DND-41 (cell line): Measurements from ENCODE around the gene ZNF30.

Source experiments
- ATAC-seq: fragments of 200-7000 bp; cut with Tn5 transposase; 3 replicates; pipeline ENCODE4 v1.9.1; 2021; ENCODE audit warnings: low read depth; ENCODE audit not compliant: insufficient read depth
- DNase-seq: peaks from one replicate; pipeline ENCODE4 v3.0.0-alpha.2; 2020
- H2AFZ ChIP-seq: 2 replicates; pipeline ENCODE4 v1.6.0; 2012; ENCODE audit warnings: low read depth, low read length
- H3K27ac ChIP-seq: 2 replicates; pipeline ENCODE4 v1.5.1; 2012; ENCODE audit warnings: low read length, inconsistent platforms
- H3K27me3 ChIP-seq: fragments of 200-600 bp; sonication (generic); 2 replicates; pipeline ENCODE4 v1.6.0; 2012; ENCODE audit warnings: low read length, mild to moderate bottlenecking, inconsistent platforms; ENCODE audit not compliant: insufficient read depth, poor library complexity
- H3K36me3 ChIP-seq: 2 replicates; pipeline ENCODE4 v1.5.1; 2012; ENCODE audit warnings: low read length, inconsistent platforms; ENCODE audit not compliant: insufficient read depth
- H3K4me1 ChIP-seq: 2 replicates; pipeline ENCODE4 v1.5.1; 2012; ENCODE audit warnings: mild to moderate bottlenecking, low read length; ENCODE audit not compliant: insufficient read depth
- H3K4me2 ChIP-seq: 2 replicates; pipeline ENCODE4 v1.6.0; 2012; ENCODE audit warnings: mild to moderate bottlenecking, moderate library complexity, low read length, inconsistent platforms; ENCODE audit not compliant: insufficient read depth
- H3K4me3 ChIP-seq, 2 experiments: fragments of 200-600 bp in 1 of 2; shearing (Covaris generic) in 1 of 2; 2 replicates each; pipeline ENCODE4 v1.5.1; 2012 to 2016; ENCODE audit warnings: inconsistent platforms in 2 of 2, low read length in 2 of 2, mild to moderate bottlenecking in 2 of 2, low read depth in 1 of 2, moderate library complexity in 1 of 2
- H3K79me2 ChIP-seq: 2 replicates; pipeline ENCODE4 v1.6.0; 2012; ENCODE audit warnings: low read length, inconsistent platforms; ENCODE audit not compliant: insufficient read depth
- H3K9ac ChIP-seq: 2 replicates; pipeline ENCODE4 v1.6.0; 2012; ENCODE audit warnings: low read depth, mild to moderate bottlenecking, inconsistent platforms, low read length, moderate library complexity
- H3K9me3 ChIP-seq: 2 replicates; pipeline ENCODE4 v1.5.1; 2012; ENCODE audit warnings: low read length, moderate library complexity, mild to moderate bottlenecking, inconsistent platforms; ENCODE audit not compliant: insufficient read depth, severe bottlenecking
- H4K20me1 ChIP-seq: 2 replicates; pipeline ENCODE4 v1.6.0; 2012; ENCODE audit warnings: low read length; ENCODE audit not compliant: insufficient read depth
- CTCF ChIP-seq: IDR thresholded peaks from 2 replicates; pipeline ENCODE4 v1.5.1; 2012; ENCODE audit warnings: borderline replicate concordance, low read length, moderate library complexity, mild to moderate bottlenecking; ENCODE audit not compliant: poor library complexity, severe bottlenecking; ENCODE audit errors: extremely low read depth
- EZH2 ChIP-seq: IDR thresholded peaks from 3 replicates; pipeline ENCODE4 v1.6.1; 2012; ENCODE audit warnings: borderline replicate concordance, low read depth, mild to moderate bottlenecking, moderate library complexity, low read length, inconsistent platforms; ENCODE audit not compliant: severe bottlenecking

The ZNF30 gene

DNA sequence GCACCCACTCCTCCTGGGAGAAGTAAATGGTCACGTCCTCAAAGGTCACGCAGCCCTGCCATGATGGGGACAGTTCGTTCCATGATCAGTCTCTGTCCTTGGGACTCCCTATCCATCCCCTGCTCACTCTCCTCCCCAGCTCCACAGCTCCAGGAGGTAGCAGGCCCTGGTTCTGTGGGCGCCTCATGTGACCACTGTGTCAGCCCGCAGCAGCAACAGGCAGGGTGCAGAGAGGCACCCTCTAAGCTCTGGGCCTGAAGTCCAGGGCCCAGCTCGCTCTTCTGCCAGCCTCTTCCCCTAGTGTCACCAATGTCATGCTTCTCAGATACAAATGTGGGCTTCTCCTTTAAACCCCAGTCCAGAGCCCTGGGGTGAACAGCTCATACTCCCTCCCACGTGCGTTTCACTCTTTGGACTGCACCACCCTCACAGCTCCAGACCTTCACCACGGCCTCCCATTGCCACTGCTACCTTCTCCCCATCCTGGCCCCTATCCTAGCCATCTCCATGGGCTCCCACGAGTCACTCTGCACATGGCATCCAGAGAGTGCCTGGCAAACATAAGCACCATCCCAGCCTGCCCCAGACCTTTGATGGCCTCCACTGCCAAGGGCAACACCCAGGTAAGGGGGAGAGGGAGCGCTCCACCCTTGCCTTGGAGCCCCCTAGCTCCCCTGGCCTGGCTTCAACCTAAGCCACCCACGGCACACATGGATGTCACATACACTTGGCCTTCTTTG is 34.4 kb downstream of the ZNF30 start:
- peaks cover 58% of the 10 kb centered on the region for H3K36me3 ChIP-seq
- H3K9ac ChIP-seq, result no peak overlapping the region
- H3K4me3 ChIP-seq, result peak overlapping the region in 1 of 2 experiments; percentile 73; a peak in 1 of 4 replicates
- TF ChIP-seq EZH2 (no peak), CTCF (no peak)
- H3K27ac ChIP-seq, result no peak overlapping the region
- peaks cover 32% of the 10 kb centered on the region for H3K4me1 ChIP-seq
- peaks cover 11% of the 10 kb centered on the region for H3K27me3 ChIP-seq
- peaks cover 25% of the 10 kb centered on the region for H3K79me2 ChIP-seq
- DNase-seq (no peak), ATAC-seq (no peak)
- H3K4me2 ChIP-seq, result peak overlapping the region; percentile 97; the same call in 1 of the 2 replicates
- H2AFZ ChIP-seq, result no peak overlapping the region
- H4K20me1 ChIP-seq, result no peaks in the 10 kb centered on the region
- H3K9me3 ChIP-seq, result peaks cover 40% of the 10 kb centered on the region

GRCh38 chr19:34961775-34962686 is 35.3 kb downstream of the ZNF30 start:
- DNase-seq (peak; percentile 54), ATAC-seq (peak; percentile 77)
- Histone ChIP-seq H3K27ac (peak overlapping the region; percentile 53), H3K27me3 (peaks cover 11% of the 10 kb centered on the region), H3K4me2 (peak overlapping the region; percentile 97), H3K79me2 (peaks cover 25% of the 10 kb centered on the region), H4K20me1 (no peaks in the 10 kb centered on the region), H3K4me1 (peaks cover 32% of the 10 kb centered on the region), H3K9me3 (peaks cover 40% of the 10 kb centered on the region), H3K9ac (peak overlapping the region; percentile 89; the same call in 1 of the 2 replicates), H3K4me3 (peak overlapping the region in 1 of 2 experiments; percentile 73; a peak in 2 of 4 replicates), H2AFZ (peak overlapping the region; percentile 68; the same call in 1 of the 2 replicates), H3K36me3 (peaks cover 49% of the 10 kb centered on the region)
- TF ChIP-seq CTCF (no peak), EZH2 (no peak)

GRCh38 chr19:34962687-34963572 is 36.2 kb downstream of the ZNF30 start:
- Histone ChIP-seq H3K27ac (peak overlapping the region; percentile 53), H3K36me3 (peaks cover 40% of the 10 kb centered on the region), H3K4me2 (peak overlapping the region; percentile 97), H3K79me2 (peaks cover 25% of the 10 kb centered on the region), H4K20me1 (no peaks in the 10 kb centered on the region), H3K9me3 (peaks cover 37% of the 10 kb centered on the region), H3K4me1 (peaks cover 32% of the 10 kb centered on the region), H2AFZ (peak overlapping the region; percentile 68), H3K4me3 (peak overlapping the region; percentile 64 to 73), H3K27me3 (peaks cover 11% of the 10 kb centered on the region), H3K9ac (peak overlapping the region; percentile 89)
- peak; percentile 15 for DNase-seq
- no peak for ATAC-seq
- TF ChIP-seq CTCF, result no peak
